ENCODE measurements around the gene RTTN.
"Not testable (repeated sequence)": the region's sequence is repeated elsewhere in the genome, so short reads cannot be mapped to it uniquely, and the experiment has no call there.

The RTTN gene

DNA sequence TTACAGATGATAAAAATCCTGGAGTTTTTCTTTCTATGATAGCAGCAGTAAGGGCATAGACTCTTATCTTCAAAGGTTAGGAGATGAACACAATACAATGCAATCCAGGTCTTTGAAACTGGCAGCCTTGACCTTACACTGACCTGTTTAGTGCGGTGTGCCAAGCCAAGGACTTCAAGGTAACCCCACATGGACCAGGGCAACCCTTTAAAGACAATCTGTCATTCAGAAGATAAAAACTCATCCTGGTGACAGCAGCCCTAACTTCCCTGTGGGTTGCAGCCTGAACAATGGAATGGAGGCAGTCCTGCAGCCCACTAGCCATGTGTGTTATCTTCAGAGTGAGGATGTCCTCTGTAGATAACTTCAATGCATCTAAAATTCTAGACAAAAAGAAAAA is 78.1 kb downstream of the RTTN start:
- Histone ChIP-seq H3K9me3 (ENCODE audit: low read length) (no peaks in the 10 kb centered on the region), H3K4me3 (ENCODE audit: low read length) (no peak overlapping the region), H3K4me1 (ENCODE audit: insufficient read depth, low read length) (no peaks in the 10 kb centered on the region)

DNA sequence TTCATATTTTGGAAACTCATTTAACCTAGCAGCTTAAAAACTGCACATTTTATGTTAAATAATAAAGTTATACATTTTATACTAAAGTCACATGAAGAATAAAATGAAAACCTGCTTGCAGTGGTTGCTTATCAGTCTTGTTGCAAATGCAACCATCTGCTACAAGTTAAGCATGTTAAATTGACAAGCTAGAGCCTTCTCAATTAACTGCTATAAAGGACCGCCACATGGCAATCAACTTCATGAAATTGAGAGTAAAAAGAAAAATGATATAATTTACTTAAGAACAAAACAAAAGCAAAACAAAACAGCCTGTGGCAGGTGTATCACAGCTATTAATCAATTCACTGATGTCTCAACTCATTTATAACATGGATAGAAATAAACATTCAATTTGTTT is 78.7 kb downstream of the RTTN start:
- Histone ChIP-seq H3K9me3 (ENCODE audit: low read length) (no peaks in the 10 kb centered on the region), H3K36me3 (ENCODE audit: insufficient read depth, low read length) (peaks cover 5% of the 10 kb centered on the region), H3K27me3 (ENCODE audit: insufficient read depth, low read length) (no peaks in the 10 kb centered on the region), H3K4me1 (ENCODE audit: insufficient read depth, low read length) (no peaks in the 10 kb centered on the region), H3K4me3 (ENCODE audit: low read length) (no peak overlapping the region), H2AFZ (ENCODE audit: low read depth, low read length) (no peak overlapping the region)

More for the DNA sequence above, 78.1 kb downstream of the RTTN start:
- peaks cover 5% of the 10 kb centered on the region for H3K36me3 ChIP-seq (ENCODE audit: insufficient read depth, low read length)
- H2AFZ ChIP-seq (ENCODE audit: low read depth, low read length): no peak overlapping the region
- no peaks in the 10 kb centered on the region for H3K27me3 ChIP-seq (ENCODE audit: insufficient read depth, low read length)

DNA sequence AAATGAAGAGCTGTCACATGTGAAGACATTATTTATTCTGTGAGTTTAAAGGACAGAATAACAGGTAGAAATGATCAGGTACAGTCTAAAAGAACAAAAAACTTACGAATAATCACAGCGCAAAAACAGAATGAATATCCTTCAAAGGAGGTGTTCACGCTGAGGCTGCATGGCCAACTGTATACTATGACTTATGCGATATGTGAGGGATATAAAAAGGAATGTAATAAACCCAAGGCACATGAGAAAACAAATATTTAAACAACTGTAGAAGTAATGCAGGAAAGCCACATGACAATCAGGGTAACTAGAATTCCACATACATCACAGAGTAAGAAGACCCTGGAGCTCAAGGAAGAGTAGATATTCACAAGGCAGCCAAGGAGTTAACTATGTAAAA is 81.3 kb downstream of the RTTN start:
- Histone ChIP-seq H3K36me3 (ENCODE audit: insufficient read depth, low read length) (peaks cover 5% of the 10 kb centered on the region), H3K4me3 (ENCODE audit: low read length) (no peak overlapping the region)

DNA sequence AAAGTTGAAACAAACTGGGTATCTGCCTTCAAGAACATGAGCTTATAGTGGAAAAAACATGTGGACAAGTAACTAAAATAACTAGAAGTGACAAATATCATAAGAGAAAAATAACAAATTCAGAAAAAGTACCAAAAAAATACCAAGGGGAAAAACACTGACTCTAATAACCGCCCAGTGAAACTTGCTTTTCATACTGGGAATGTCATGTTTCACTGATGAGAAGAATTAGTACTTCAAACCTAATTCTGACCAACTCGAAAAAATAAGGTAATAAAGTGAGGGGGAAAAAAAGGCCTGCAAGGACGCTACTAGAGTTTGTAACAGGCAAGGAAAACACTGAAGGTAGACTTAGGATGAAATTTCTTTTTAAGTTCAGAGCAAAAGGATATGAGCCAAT is 83.6 kb downstream of the RTTN start:
- H3K9me3 ChIP-seq (ENCODE audit: low read length): no peaks in the 10 kb centered on the region
- no peak overlapping the region for H2AFZ ChIP-seq (ENCODE audit: low read depth, low read length)

More for the DNA sequence above, 81.3 kb downstream of the RTTN start:
- Histone ChIP-seq H2AFZ (ENCODE audit: low read depth, low read length) (no peak overlapping the region), H3K4me1 (ENCODE audit: insufficient read depth, low read length) (no peaks in the 10 kb centered on the region), H3K27me3 (ENCODE audit: insufficient read depth, low read length) (no peaks in the 10 kb centered on the region), H3K9me3 (ENCODE audit: low read length) (no peaks in the 10 kb centered on the region)

DNA sequence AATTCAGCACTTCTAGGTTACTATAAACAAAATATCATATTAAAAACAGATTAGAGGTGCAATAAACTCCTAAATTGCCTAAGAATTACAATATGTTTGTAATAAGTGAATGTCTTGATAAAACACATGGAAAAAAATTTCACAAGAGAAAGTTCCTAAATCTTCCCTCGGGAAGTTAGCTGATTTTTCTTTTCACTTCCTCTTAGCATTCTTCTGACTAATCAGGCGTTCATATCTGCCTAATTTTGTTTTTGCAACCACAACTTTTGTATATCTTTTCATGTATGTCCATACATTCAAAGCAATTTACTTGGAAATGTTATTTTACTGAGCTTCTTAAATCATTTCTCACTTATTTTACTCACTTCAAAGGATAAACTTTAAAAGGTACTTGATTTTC is 88.5 kb downstream of the RTTN start:
- Histone ChIP-seq H3K4me1 (ENCODE audit: insufficient read depth, low read length) (no peaks in the 10 kb centered on the region), H3K36me3 (ENCODE audit: insufficient read depth, low read length) (peaks cover 7% of the 10 kb centered on the region), H2AFZ (ENCODE audit: low read depth, low read length) (no peak overlapping the region), H3K4me3 (ENCODE audit: low read length) (no peak overlapping the region), H3K9me3 (ENCODE audit: low read length) (no peaks in the 10 kb centered on the region), H3K27me3 (ENCODE audit: insufficient read depth, low read length) (no peaks in the 10 kb centered on the region)

More for the DNA sequence above, 83.6 kb downstream of the RTTN start:
- no peaks in the 10 kb centered on the region for H3K27me3 ChIP-seq (ENCODE audit: insufficient read depth, low read length)
- no peak overlapping the region for H3K4me3 ChIP-seq (ENCODE audit: low read length)
- peaks cover 7% of the 10 kb centered on the region for H3K36me3 ChIP-seq (ENCODE audit: insufficient read depth, low read length)
- no peaks in the 10 kb centered on the region for H3K4me1 ChIP-seq (ENCODE audit: insufficient read depth, low read length)

DNA sequence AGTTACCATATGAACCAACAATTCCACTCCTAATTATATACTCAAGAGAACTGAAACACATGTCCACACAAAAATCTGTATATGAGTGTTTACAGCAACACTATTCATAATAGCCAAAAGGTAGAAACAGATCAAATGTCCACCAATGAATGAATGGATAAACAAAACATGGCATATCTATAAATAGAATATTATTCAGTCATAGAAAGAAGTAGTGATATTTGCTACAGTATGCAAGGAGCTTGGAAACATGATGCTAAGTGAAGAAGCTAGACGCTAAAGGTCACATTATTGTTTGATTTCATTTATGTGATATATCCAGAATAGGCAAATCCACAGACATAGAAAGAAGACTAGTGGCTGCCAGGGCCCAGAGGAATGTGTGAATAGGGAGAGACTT is 92.0 kb downstream of the RTTN start:
- H3K36me3 ChIP-seq (ENCODE audit: insufficient read depth, low read length): peaks cover 15% of the 10 kb centered on the region

DNA sequence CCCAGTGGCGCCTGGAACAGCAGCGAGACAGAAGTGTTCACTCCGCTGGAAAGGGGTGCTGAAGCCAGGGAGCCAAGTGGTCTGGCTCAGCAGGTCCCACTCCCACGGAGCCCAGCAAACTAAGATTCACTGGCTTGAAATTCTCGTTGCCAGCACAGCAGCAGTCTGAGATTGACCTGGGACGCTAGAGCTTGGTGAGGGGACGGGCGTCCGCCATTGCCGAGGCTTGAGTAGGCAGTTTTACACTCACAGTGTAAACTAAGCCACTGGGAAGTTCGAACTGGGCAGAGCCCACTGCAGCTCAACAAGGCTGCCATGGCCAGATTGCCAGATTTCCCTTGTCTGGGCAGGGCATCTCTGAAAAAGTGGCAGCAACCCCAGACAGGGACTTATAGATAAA is 94.8 kb downstream of the RTTN start:
- Histone ChIP-seq H3K36me3 (ENCODE audit: insufficient read depth, low read length) (peaks cover 17% of the 10 kb centered on the region), H3K4me1 (ENCODE audit: insufficient read depth, low read length) (no peaks in the 10 kb centered on the region), H3K4me3 (ENCODE audit: low read length) (no peak overlapping the region), H3K27me3 (ENCODE audit: insufficient read depth, low read length) (no peaks in the 10 kb centered on the region), H3K9me3 (ENCODE audit: low read length) (peaks cover 4% of the 10 kb centered on the region), H2AFZ (ENCODE audit: low read depth, low read length) (no peak overlapping the region)

More for the DNA sequence above, 92.0 kb downstream of the RTTN start:
- Histone ChIP-seq H3K9me3 (ENCODE audit: low read length) (peaks cover 4% of the 10 kb centered on the region), H3K4me1 (ENCODE audit: insufficient read depth, low read length) (no peaks in the 10 kb centered on the region), H3K27me3 (ENCODE audit: insufficient read depth, low read length) (no peaks in the 10 kb centered on the region), H2AFZ (ENCODE audit: low read depth, low read length) (no peak overlapping the region), H3K4me3 (ENCODE audit: low read length) (no peak overlapping the region)

DNA sequence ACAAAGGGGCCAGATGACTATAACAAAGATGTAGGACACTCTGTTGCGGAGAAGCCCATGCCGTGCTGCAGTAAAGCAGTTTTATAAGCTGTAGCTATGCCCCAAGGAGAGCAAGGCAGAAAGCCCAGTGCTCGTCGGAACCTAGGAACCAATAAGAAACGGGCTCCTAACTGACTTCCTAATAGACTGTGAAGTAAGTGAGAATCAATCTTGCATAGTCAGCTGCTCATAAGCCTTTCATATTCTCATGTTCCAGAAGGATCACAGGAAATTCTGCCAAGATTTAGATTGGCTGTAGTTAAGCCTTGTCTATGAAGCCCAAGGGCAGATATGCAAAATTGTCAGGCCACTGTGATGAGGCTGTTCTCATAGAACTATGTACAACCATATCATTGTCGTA is 98.4 kb downstream of the RTTN start:
- no peak overlapping the region for H3K4me3 ChIP-seq (ENCODE audit: low read length)
- H3K27me3 ChIP-seq (ENCODE audit: insufficient read depth, low read length): no peaks in the 10 kb centered on the region
- H3K4me1 ChIP-seq (ENCODE audit: insufficient read depth, low read length): no peaks in the 10 kb centered on the region
- H3K9me3 ChIP-seq (ENCODE audit: low read length): peaks cover 10% of the 10 kb centered on the region
- H3K36me3 ChIP-seq (ENCODE audit: insufficient read depth, low read length): peaks cover 16% of the 10 kb centered on the region
- no peak overlapping the region for H2AFZ ChIP-seq (ENCODE audit: low read depth, low read length)

DNA sequence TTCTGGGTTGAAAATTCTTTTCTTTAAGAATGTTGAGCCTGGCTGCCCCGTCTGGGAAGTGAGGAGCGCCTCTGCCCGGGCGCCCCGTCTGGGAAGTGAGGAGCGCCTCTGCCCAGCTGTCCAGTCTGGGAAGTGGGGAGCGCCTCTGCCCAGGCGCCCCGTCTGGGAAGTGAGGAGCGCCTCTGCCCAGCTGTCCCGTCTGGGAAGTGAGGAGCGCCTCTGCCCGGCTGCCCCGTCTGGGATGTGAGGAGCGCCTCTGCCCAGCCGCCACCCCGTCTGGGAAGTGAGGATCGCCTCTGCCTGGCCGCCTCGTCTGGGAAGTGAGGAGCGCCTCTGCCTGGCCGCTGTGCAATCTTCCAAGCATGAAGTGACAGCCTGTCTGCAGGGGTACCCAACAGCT is 102.6 kb downstream of the RTTN start:
- H3K36me3 ChIP-seq (ENCODE audit: insufficient read depth, low read length); H3K4me3 ChIP-seq (ENCODE audit: low read length); H3K9me3 ChIP-seq (ENCODE audit: low read length); H3K4me1 ChIP-seq (ENCODE audit: insufficient read depth, low read length); H2AFZ ChIP-seq (ENCODE audit: low read depth, low read length); H3K27me3 ChIP-seq (ENCODE audit: insufficient read depth, low read length): not testable (repeated sequence)

DNA sequence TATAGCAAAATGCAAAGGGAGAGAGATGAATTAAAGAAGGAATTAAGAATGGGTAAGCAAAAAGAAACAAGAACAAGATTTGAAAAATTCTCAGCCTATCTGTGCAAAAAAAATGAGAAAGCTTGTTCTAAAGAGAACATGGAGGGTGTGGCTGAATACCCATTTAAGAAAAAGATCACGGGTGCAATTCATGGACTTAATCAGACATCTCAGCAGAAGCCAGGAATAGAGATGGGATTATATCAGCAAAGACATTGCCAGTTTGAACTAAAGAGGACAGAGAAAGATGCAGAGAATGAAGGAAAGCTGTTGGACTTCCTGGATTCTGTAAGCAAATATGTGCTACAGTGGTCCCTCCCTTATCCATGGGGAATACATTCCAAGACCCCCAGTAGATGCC is 115.6 kb downstream of the RTTN start:
- Histone ChIP-seq H3K9me3 (ENCODE audit: low read length) (no peaks in the 10 kb centered on the region), H2AFZ (ENCODE audit: low read depth, low read length) (no peak overlapping the region), H3K4me3 (ENCODE audit: low read length) (no peak overlapping the region), H3K36me3 (ENCODE audit: insufficient read depth, low read length) (peaks cover 9% of the 10 kb centered on the region), H3K27me3 (ENCODE audit: insufficient read depth, low read length) (no peaks in the 10 kb centered on the region), H3K4me1 (ENCODE audit: insufficient read depth, low read length) (no peaks in the 10 kb centered on the region)

DNA sequence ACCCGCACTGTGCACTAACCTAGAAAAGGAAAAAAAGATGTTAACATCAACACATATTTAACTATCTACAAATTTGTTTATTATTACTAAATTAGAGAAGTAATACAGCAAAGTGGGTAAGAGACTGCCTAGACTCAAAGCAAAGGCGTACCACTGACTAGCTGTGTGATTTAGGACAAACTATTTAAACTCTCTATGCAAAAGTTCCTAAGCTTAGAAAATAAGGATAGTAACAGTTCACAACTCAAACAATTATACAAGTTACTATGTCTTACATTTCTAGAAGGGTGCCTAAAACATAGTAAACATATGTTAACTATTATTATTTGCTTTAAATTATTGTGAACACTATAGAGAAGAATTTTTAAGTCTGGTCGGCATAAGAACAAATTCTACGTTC is 119.4 kb downstream of the RTTN start:
- no peaks in the 10 kb centered on the region for H3K4me1 ChIP-seq (ENCODE audit: insufficient read depth, low read length)
- no peaks in the 10 kb centered on the region for H3K9me3 ChIP-seq (ENCODE audit: low read length)
- no peak overlapping the region for H3K4me3 ChIP-seq (ENCODE audit: low read length)
- no peak overlapping the region for H2AFZ ChIP-seq (ENCODE audit: low read depth, low read length)
- no peaks in the 10 kb centered on the region for H3K27me3 ChIP-seq (ENCODE audit: insufficient read depth, low read length)
- H3K36me3 ChIP-seq (ENCODE audit: insufficient read depth, low read length): peaks cover 9% of the 10 kb centered on the region

DNA sequence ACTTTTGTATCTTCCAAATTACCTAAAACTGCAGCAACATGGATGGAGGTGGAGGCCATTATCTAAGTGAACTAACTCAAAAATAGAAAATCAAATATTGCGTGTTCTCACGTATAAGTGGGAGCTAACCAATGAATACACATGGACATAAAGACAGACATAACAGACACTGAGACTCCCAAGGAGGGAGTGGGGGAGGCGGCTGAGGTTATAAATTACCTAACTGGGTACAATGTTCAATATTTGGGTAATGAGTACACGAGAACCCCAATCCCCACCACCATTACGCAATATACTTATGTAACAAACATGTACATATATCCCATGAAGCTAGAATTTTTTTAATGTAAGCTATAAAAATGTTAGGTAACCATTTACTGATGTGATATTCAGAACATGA is 119.8 kb downstream of the RTTN start:
- H3K36me3 ChIP-seq (ENCODE audit: insufficient read depth, low read length): peaks cover 9% of the 10 kb centered on the region
- H2AFZ ChIP-seq (ENCODE audit: low read depth, low read length): no peak overlapping the region
- no peak overlapping the region for H3K4me3 ChIP-seq (ENCODE audit: low read length)
- no peaks in the 10 kb centered on the region for H3K27me3 ChIP-seq (ENCODE audit: insufficient read depth, low read length)
- H3K4me1 ChIP-seq (ENCODE audit: insufficient read depth, low read length): no peaks in the 10 kb centered on the region
- H3K9me3 ChIP-seq (ENCODE audit: low read length): no peaks in the 10 kb centered on the region

DNA sequence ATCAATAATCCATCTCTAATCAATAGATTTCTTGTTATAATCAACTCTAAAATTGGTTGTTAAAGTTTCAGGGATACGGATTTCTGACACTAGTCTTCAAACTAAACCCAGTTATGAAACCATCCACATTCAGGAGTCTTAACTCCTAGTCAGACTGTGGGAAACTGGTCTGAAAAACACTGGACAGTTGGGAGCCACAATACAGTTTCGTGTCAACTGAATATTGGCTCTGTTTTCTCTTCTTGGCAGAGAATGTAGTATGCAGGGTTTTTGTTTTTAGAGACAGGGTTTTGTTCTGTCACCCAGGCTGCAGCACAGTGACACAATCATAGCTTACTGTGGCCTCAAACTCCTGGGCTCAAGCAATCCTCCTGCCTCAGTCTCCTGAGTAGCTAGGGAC is 123.1 kb downstream of the RTTN start:
- no peak overlapping the region for H3K4me3 ChIP-seq (ENCODE audit: low read length)
- H2AFZ ChIP-seq (ENCODE audit: low read depth, low read length): no peak overlapping the region
- H3K9me3 ChIP-seq (ENCODE audit: low read length): no peaks in the 10 kb centered on the region
- H3K36me3 ChIP-seq (ENCODE audit: insufficient read depth, low read length): peaks cover 1% of the 10 kb centered on the region
- H3K27me3 ChIP-seq (ENCODE audit: insufficient read depth, low read length): no peaks in the 10 kb centered on the region
- no peaks in the 10 kb centered on the region for H3K4me1 ChIP-seq (ENCODE audit: insufficient read depth, low read length)

DNA sequence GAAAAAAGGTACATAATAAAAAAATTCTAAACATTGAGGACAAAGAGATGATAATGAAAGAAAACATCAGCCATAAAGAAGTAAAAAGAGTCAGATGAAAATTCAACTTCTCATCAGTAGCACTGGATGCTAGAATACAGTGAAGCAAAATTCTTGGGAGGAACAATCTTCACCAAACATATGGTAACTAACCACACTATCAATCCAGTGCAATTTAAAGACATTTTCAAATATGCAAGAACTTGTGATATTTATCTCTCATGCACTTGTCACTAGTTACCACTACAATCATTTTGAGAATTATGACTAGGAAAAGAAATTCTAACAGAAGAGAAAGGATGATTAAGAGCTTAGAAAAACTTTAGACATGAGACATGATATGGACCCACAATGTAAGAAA is 127.4 kb downstream of the RTTN start:
- H3K4me3 ChIP-seq (ENCODE audit: low read length): no peak overlapping the region
- no peaks in the 10 kb centered on the region for H3K9me3 ChIP-seq (ENCODE audit: low read length)
- peaks cover 6% of the 10 kb centered on the region for H3K36me3 ChIP-seq (ENCODE audit: insufficient read depth, low read length)
- no peaks in the 10 kb centered on the region for H3K4me1 ChIP-seq (ENCODE audit: insufficient read depth, low read length)
- H2AFZ ChIP-seq (ENCODE audit: low read depth, low read length): no peak overlapping the region
- H3K27me3 ChIP-seq (ENCODE audit: insufficient read depth, low read length): no peaks in the 10 kb centered on the region

Data from neuron (in vitro differentiated cells).